GM12801 (cell line): Measurements from ENCODE around the gene CCDC150.

Experiments used
- CTCF ChIP-seq: IDR thresholded peaks from one replicate; pipeline ENCODE4 v1.5.1; 2011; ENCODE audit warnings: control low read depth; ENCODE audit not compliant: insufficient read length; ENCODE audit errors: extremely low read depth

Gene CCDC150

GRCh38 chr2:196719110-196719872 is 79.8 kb downstream of the CCDC150 start:
- no peak for TF ChIP-seq CTCF

GRCh38 chr2:196723571-196723970 is 84.1 kb downstream of the CCDC150 start:
- TF ChIP-seq CTCF = no peak

GRCh38 chr2:196725218-196725617 is 85.7 kb downstream of the CCDC150 start:
- TF ChIP-seq CTCF = no peak

- no peak for TF ChIP-seq CTCF
Observed at GRCh38 chr2:196725882-196726281, 86.4 kb downstream of the CCDC150 start.

GRCh38 chr2:196729418-196729817 is 89.9 kb downstream of the CCDC150 start:
- no peak for TF ChIP-seq CTCF

- no peak for TF ChIP-seq CTCF
Observed at GRCh38 chr2:196737046-196737445, 97.5 kb downstream of the CCDC150 start.

- no peak for TF ChIP-seq CTCF
Observed at GRCh38 chr2:196739031-196739430, 99.5 kb downstream of the CCDC150 start.
